GM10248 (cell line): ENCODE results near the gene LNX2.

Experiments
- CTCF ChIA-PET: fragments of 300-600 bp; sonication (Branson Sonifier 250); formaldehyde crosslinking; extraction: SDS; loops from one replicate; lab custom pipeline; 2021; ENCODE audit warnings: antibody characterized with exemption; lab: Yijun Ruan, JAX
- POLR2A ChIA-PET: fragments of 350-650 bp; sonication (Branson Sonifier 250); formaldehyde crosslinking; extraction: SDS; loops from one replicate; lab custom pipeline; 2020; ENCODE audit warnings: antibody characterized with exemption; lab: Yijun Ruan, JAX
- DNase-seq: peaks from one replicate; pipeline ENCODE4 v3.0.0; 2012; ENCODE audit errors: extremely low spot score
- CTCF ChIP-seq: IDR thresholded peaks from 2 replicates; pipeline ENCODE4 v1.5.1; 2012; ENCODE audit warnings: mild to moderate bottlenecking, low read depth; ENCODE audit errors: extremely low read depth, missing control alignments, control extremely low read depth

The LNX2 gene

GRCh38 chr13:27504868-27505194, 115.5 kb downstream of the LNX2 start:
- CTCF ChIA-PET: interaction anchor here (1.3 kb wide), 1 partner anchor 10 kb away, joined by 4 read pairs; no protein-coding TSS in a partner anchor
- POLR2A ChIA-PET: no interaction called here
- TF ChIP-seq CTCF: no peak
- no peak for DNase-seq

GRCh38 chr13:27504128-27504867, 116.0 kb downstream of the LNX2 start:
- ChIA-PET POLR2A (no interaction called here), CTCF (interaction anchor here (1.3 kb wide), 1 partner anchor 11 kb away, joined by 4 read pairs; no protein-coding TSS in a partner anchor)
- no peak for DNase-seq
- TF ChIP-seq CTCF: no peak

GRCh38 chr13:27500806-27501534, 119.4 kb downstream of the LNX2 start:
- CTCF ChIA-PET: no interaction called here
- TF ChIP-seq CTCF: no peak
- POLR2A ChIA-PET: no interaction called here
- DNase-seq: no peak

GRCh38 chr13:27497563-27498230, 122.6 kb downstream of the LNX2 start:
- ChIA-PET CTCF (interaction anchor here (1.0 to 2.2 kb wide), 4 partner anchors 10 to 329 kb away, joined by 3 to 8 read pairs (median 3); no protein-coding TSS in a partner anchor), POLR2A (no interaction called here)
- DNase-seq: no peak
- TF ChIP-seq CTCF: no peak

- no peak for DNase-seq
- POLR2A ChIA-PET: no interaction called here
- TF ChIP-seq CTCF: no peak
- CTCF ChIA-PET: interaction anchor here (1.0 to 1.5 kb wide), 4 partner anchors 9 to 37 kb away, joined by 3 read pairs; no protein-coding TSS in a partner anchor
Observed at GRCh38 chr13:27496536-27497273, 123.6 kb downstream of the LNX2 start.

GRCh38 chr13:27496006-27496405, 124.3 kb downstream of the LNX2 start:
- TF ChIP-seq CTCF: no peak
- ChIA-PET POLR2A (no interaction called here), CTCF (interaction anchor here (1.1 kb wide), 1 partner anchor 38 kb away, joined by 3 read pairs; no protein-coding TSS in a partner anchor)
- no peak for DNase-seq
